ENCODE measurements around the gene NFIA. TPM values are rescaled to one million over a fixed set of nuclear protein-coding genes. Genes with fewer than 3 reads are reported as not detected.

The NFIA gene
- total and polyA plus RNA-seq, 2 of the 13 experiments (the other 11 are each of a cell fraction or from before 2014, with no cell fraction given), result 14.7 to 28.5 TPM

- TF ChIP-seq AFF4 (CRISPR knock-in tag; IDR thresholded peaks at IDR 0.05) (no peak), ETV5 (CRISPR knock-in tag; IDR thresholded peaks at IDR 0.05; ENCODE audit: borderline replicate concordance) (no peak)
These were observed 296.3 kb downstream of the NFIA start (continued) for GRCh38 chr1:61378494-61379180.

- no peak overlapping the region for H3K4me2 ChIP-seq (ENCODE audit: low read depth, low read length)
- no peak overlapping the region for H3K4me3 ChIP-seq (replicated peaks in 1 of 3; ENCODE audit: insufficient read depth in 1 of 3, low read depth in 2 of 3, low read length in 3 of 3)
- ATAC-seq (peak; percentile 68), FAIRE-seq (no peak), DNase-seq (ENCODE audit: low spot score) (peak; percentile 81)
- H3K27me3 ChIP-seq (ENCODE audit: control insufficient read depth in 1 of 2, insufficient read depth in 2 of 2, low read length in 2 of 2), result no peaks in the 10 kb centered on the region
- POLR2A ChIA-PET, result interaction anchor here (0.6 kb wide), 1 partner anchor 115 kb away, joined by 4 read pairs; no protein-coding TSS in a partner anchor
- H3K4me1 ChIP-seq (ENCODE audit: insufficient read depth, low read length), result peaks cover 14% of the 10 kb centered on the region
- in situ Hi-C loops (cut with HindIII; ENCODE audit: extremely low pct_ligation_motif_present, low pct_unique_long_range_greater_than_20kb), result no loop called here
- no TSS peak for BruUV-seq (replicated peaks)
- H3K9ac ChIP-seq (ENCODE audit: insufficient read depth, low read depth, low read length), result no peak overlapping the region
- no peak overlapping the region for H2AFZ ChIP-seq (ENCODE audit: low read length)
- CTCF ChIA-PET (ENCODE audit: low intra/inter-chr PET ratio, low total read pairs), result no interaction called here
- no peak overlapping the region for H3K27ac ChIP-seq (ENCODE audit: extremely low read length, insufficient read depth, low read length)
- intact Hi-C loops (cut with micrococcal nuclease; ENCODE audit: unreplicated experiment), result no loop called here
- no peaks in the 10 kb centered on the region for H3K79me2 ChIP-seq (ENCODE audit: insufficient read depth, low read length)
- 82% methylated on average over 2 of the region's 2 CpGs for WGBS (ENCODE audit: low lambda C conversion rate)
- H3K36me3 ChIP-seq (replicated peaks in 1 of 2; ENCODE audit: control insufficient read depth in 1 of 2, insufficient read depth in 2 of 2, low read length in 2 of 2), result peaks cover 5 to 22% of the 10 kb centered on the region in 2 experiments; a peak in 4 of 5 replicates
- H4K20me1 ChIP-seq (ENCODE audit: insufficient read depth, low read length), result no peaks in the 10 kb centered on the region
- no peaks in the 10 kb centered on the region for H3K9me3 ChIP-seq (ENCODE audit: low read length)
- TF ChIP-seq ZNF382 (CRISPR knock-in tag; IDR thresholded peaks at IDR 0.05; ENCODE audit: borderline replicate concordance), result no peak
- no peak for TF ChIP-seq NFIB (CRISPR knock-in tag; IDR thresholded peaks at IDR 0.05; ENCODE audit: borderline replicate concordance)
- TF ChIP-seq RBAK (CRISPR knock-in tag; IDR thresholded peaks at IDR 0.05), result no peak
- no peak for TF ChIP-seq ZFP41 (CRISPR knock-in tag; IDR thresholded peaks at IDR 0.05; ENCODE audit: borderline replicate concordance)
- TF ChIP-seq KDM1A (CRISPR knock-in tag; IDR thresholded peaks at IDR 0.05), result peak; percentile 61; the same call in 1 of the 2 replicates
- TF ChIP-seq GATA4 (IDR thresholded peaks at IDR 0.05; ENCODE audit: borderline replicate concordance, low read depth), result no peak
- TF ChIP-seq NFAT5 (CRISPR knock-in tag; IDR thresholded peaks at IDR 0.05), result no peak
- no peak for TF ChIP-seq FOXO1 (CRISPR knock-in tag; IDR thresholded peaks at IDR 0.05)
- TF ChIP-seq IKZF4 (CRISPR knock-in tag; IDR thresholded peaks at IDR 0.05; ENCODE audit: borderline replicate concordance, low read depth, not compliant biosample characterization), result no peak
- 0 out of 2 replicates have a peak, but pooled peaks have one; percentile 61 for TF ChIP-seq SMARCE1 (IDR thresholded peaks at IDR 0.05; ENCODE audit: borderline replicate concordance)
These were observed 297.3 kb downstream of the NFIA start for GRCh38 chr1:61379693-61380092.
